ENCODE measurements around the gene PRR20G.

DNA sequence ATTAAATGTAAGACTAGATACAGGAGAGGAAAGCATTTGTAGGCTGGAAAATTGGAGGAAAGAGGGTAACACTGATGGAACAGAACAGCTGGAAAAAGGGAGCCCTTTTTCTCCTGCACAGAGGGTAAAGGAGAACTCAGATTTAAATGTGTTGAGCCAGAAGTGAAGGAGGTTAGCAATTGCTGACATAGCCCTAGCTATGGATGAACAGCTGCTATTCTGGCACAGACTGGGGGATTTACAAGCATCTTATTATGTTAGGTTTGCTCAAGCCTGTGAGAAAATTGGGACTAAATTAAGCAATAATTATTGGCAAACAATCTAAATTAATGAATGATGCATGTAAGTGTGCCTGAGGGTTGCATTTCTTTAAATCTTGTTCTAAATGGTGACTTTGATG is 40.6 kb upstream of the PRR20G start:
- TF ChIP-seq, protein P1, sequence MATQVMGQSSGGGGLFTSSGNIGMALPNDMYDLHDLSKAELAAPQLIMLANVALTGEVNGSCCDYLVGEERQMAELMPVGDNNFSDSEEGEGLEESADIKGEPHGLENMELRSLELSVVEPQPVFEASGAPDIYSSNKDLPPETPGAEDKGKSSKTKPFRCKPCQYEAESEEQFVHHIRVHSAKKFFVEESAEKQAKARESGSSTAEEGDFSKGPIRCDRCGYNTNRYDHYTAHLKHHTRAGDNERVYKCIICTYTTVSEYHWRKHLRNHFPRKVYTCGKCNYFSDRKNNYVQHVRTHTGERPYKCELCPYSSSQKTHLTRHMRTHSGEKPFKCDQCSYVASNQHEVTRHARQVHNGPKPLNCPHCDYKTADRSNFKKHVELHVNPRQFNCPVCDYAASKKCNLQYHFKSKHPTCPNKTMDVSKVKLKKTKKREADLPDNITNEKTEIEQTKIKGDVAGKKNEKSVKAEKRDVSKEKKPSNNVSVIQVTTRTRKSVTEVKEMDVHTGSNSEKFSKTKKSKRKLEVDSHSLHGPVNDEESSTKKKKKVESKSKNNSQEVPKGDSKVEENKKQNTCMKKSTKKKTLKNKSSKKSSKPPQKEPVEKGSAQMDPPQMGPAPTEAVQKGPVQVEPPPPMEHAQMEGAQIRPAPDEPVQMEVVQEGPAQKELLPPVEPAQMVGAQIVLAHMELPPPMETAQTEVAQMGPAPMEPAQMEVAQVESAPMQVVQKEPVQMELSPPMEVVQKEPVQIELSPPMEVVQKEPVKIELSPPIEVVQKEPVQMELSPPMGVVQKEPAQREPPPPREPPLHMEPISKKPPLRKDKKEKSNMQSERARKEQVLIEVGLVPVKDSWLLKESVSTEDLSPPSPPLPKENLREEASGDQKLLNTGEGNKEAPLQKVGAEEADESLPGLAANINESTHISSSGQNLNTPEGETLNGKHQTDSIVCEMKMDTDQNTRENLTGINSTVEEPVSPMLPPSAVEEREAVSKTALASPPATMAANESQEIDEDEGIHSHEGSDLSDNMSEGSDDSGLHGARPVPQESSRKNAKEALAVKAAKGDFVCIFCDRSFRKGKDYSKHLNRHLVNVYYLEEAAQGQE (IDR thresholded peaks at IDR 0.05; ENCODE audit: insufficient read depth in 1 of 2, low read depth in 2 of 2, low read length in 2 of 2) = no peak
- TF ChIP-seq SIN3A (IDR thresholded peaks at IDR 0.05; ENCODE audit: borderline replicate concordance, insufficient read depth, low read length) = no peak
